Thymus (tissue), 11 donors: Measurements from ENCODE around the gene EMD. TPM values are rescaled to one million over a fixed set of nuclear protein-coding genes. Genes with fewer than 3 reads are reported as not detected.

Experiments
- DNase-seq, 9 donors: peaks; one replicate each; pipeline ENCODE4 v3.0.0-alpha.2; 2013; ENCODE audit warnings: low spot score in 9 of 9, low read depth in 6 of 9, missing footprints in 1 of 9
- H3K27ac ChIP-seq, 2 donors: one replicate each; pipeline ENCODE4 v1.5.1; 2013; ENCODE audit warnings: control low read depth in 1 of 2, low read depth in 1 of 2, low read length in 1 of 2, mild to moderate bottlenecking in 1 of 2, moderate library complexity in 1 of 2
- H3K27me3 ChIP-seq, 2 donors: one replicate each; pipeline ENCODE4 v1.5.1; 2013; ENCODE audit warnings: low read length in 1 of 2; ENCODE audit not compliant: control insufficient read depth in 2 of 2, insufficient read depth in 1 of 2
- H3K36me3 ChIP-seq, 2 donors: one replicate each; pipeline ENCODE4 v1.5.1; 2013; ENCODE audit warnings: low read length in 1 of 2, mild to moderate bottlenecking in 1 of 2, moderate library complexity in 1 of 2; ENCODE audit not compliant: control insufficient read depth in 2 of 2, insufficient read depth in 2 of 2
- H3K4me1 ChIP-seq, 2 donors: one replicate each; pipeline ENCODE4 v1.5.1; 2013; ENCODE audit warnings: low read length in 2 of 2; ENCODE audit not compliant: control insufficient read depth in 2 of 2, insufficient read depth in 2 of 2
- H3K4me3 ChIP-seq, 2 donors: one replicate each; pipeline ENCODE4 v1.5.1; 2013; ENCODE audit warnings: low read length in 2 of 2, control low read depth in 1 of 2, mild to moderate bottlenecking in 1 of 2
- H3K9me3 ChIP-seq, 2 donors: one replicate each; pipeline ENCODE4 v1.5.1; 2013; ENCODE audit warnings: low read length in 1 of 2, mild to moderate bottlenecking in 1 of 2; ENCODE audit not compliant: control insufficient read depth in 2 of 2, insufficient read depth in 1 of 2
- WGBS: extraction: QIAGEN DNeasy Blood & Tissue Kit; methylation state at CpG from one replicate; pipeline ENCODE4 v1.1.7; 2013; 5-methylcytosine and 5-hydroxymethylcytosine counted together
- polyA plus RNA-seq: library from polyadenylated mRNA; stranded (reverse); fragments of 200-250 nt; gene quantifications from one replicate; pipeline ENCODE4 v1.2.3, GENCODE V29; 2013
- total RNA-seq: library from RNA; stranded (reverse); fragments of 120-200 nt; gene quantifications from one replicate; pipeline ENCODE4 v1.2.4, GENCODE V29; 2013
- donor health status: healthy.

The EMD gene
- total and polyA plus RNA-seq, 2 donors = 8.2 to 110 TPM

DNA sequence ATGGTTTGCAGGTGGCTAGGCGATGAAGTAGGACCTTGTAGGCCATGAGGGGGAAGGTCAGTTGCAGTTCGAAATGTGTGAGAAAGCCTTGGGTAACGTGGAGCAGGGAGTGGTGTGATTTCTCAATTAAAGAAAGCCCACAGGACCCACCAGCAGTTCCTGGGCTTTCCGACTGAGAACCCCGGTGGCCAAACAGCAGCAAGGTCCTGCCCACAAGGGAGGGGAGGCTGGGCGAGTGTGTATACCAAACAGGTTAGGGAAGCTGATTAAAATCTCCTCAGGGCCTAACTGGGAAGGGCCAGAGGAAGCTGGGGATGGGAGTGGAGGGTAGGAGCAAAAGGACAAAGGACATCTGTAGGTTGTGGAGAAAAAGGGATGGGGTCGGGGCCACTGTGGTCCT is 51.8 kb downstream of the EMD start:
- H3K4me1 ChIP-seq = peaks cover 3 to 18% of the 10 kb centered on the region in 2 donors

More for the DNA sequence above, 51.8 kb downstream of the EMD start:
- H3K27ac ChIP-seq = peak overlapping the region in 1 of 2 donors; percentile 31
- DNase-seq = no peak
- WGBS = 64% methylated on average over 7 of the region's 7 CpGs
- H3K36me3 ChIP-seq = peaks cover 24 to 41% of the 10 kb centered on the region in 2 donors
- no peak overlapping the region for H3K4me3 ChIP-seq
- H3K9me3 ChIP-seq = peaks cover 0 to 8% of the 10 kb centered on the region in 2 donors
- no peaks in the 10 kb centered on the region for H3K27me3 ChIP-seq

Other genes with a start within 250 kb of the EMD start
- not detected for gene OPN1LW, start 235.1 kb upstream of the EMD start, total RNA-seq
- not detected for gene OPN1LW, start 235.1 kb upstream of the EMD start, polyA plus RNA-seq
- not detected for gene OPN1MW, start 196.7 kb upstream of the EMD start, total RNA-seq
- gene OPN1MW, start 196.7 kb upstream of the EMD start, polyA plus RNA-seq = 0.02 TPM
- not detected for gene OPN1MW2, start 159.5 kb upstream of the EMD start, total RNA-seq
- gene OPN1MW2, start 159.5 kb upstream of the EMD start, polyA plus RNA-seq = not detected
- not detected for gene OPN1MW3, start 121.7 kb upstream of the EMD start, total RNA-seq
- 0.02 TPM for gene OPN1MW3, start 121.7 kb upstream of the EMD start, polyA plus RNA-seq
- not detected for gene TEX28, start 84.2 kb upstream of the EMD start, total RNA-seq
- gene TEX28, start 84.2 kb upstream of the EMD start, polyA plus RNA-seq = 0.05 TPM
- gene TKTL1, start 83.5 kb upstream of the EMD start, total RNA-seq = 1.3 TPM
- gene TKTL1, start 83.5 kb upstream of the EMD start, polyA plus RNA-seq = 0.43 TPM
- gene FLNA, start 4.7 kb upstream of the EMD start, total RNA-seq = 164 TPM
- 412 TPM for gene FLNA, start 4.7 kb upstream of the EMD start, polyA plus RNA-seq
- 5,085 TPM for gene RPL10, start 19.1 kb downstream of the EMD start, total RNA-seq
- 5,714 TPM for gene RPL10, start 19.1 kb downstream of the EMD start, polyA plus RNA-seq
- 10.1 TPM for gene DNASE1L1, start 30.0 kb downstream of the EMD start, total RNA-seq
- gene DNASE1L1, start 30.0 kb downstream of the EMD start, polyA plus RNA-seq = 23.0 TPM
- gene TAFAZZIN, start 32.2 kb downstream of the EMD start, total RNA-seq = 21.0 TPM
- 111 TPM for gene TAFAZZIN, start 32.2 kb downstream of the EMD start, polyA plus RNA-seq
- gene ATP6AP1, start 49.4 kb downstream of the EMD start, total RNA-seq = 26.6 TPM
- gene ATP6AP1, start 49.4 kb downstream of the EMD start, polyA plus RNA-seq = 53.7 TPM
- gene GDI1, start 57.9 kb downstream of the EMD start, total RNA-seq = 39.2 TPM
- gene GDI1, start 57.9 kb downstream of the EMD start, polyA plus RNA-seq = 144 TPM
- gene FAM50A, start 64.8 kb downstream of the EMD start, total RNA-seq = 29.8 TPM
- gene FAM50A, start 64.8 kb downstream of the EMD start, polyA plus RNA-seq = 112 TPM
- gene PLXNA3, start 79.0 kb downstream of the EMD start, total RNA-seq = 2.2 TPM
- gene PLXNA3, start 79.0 kb downstream of the EMD start, polyA plus RNA-seq = 14.3 TPM
- gene LAGE3, start 100.0 kb downstream of the EMD start, total RNA-seq = 39.9 TPM
- gene LAGE3, start 100.0 kb downstream of the EMD start, polyA plus RNA-seq = 17.3 TPM
- 29.9 TPM for gene UBL4A, start 107.3 kb downstream of the EMD start, total RNA-seq
- gene UBL4A, start 107.3 kb downstream of the EMD start, polyA plus RNA-seq = 20.7 TPM
- gene SLC10A3, start 111.3 kb downstream of the EMD start, total RNA-seq = 6.1 TPM
- 21.6 TPM for gene SLC10A3, start 111.3 kb downstream of the EMD start, polyA plus RNA-seq
- gene FAM3A, start 136.9 kb downstream of the EMD start, total RNA-seq = 18.4 TPM
- gene FAM3A, start 136.9 kb downstream of the EMD start, polyA plus RNA-seq = 73.4 TPM
- 13.9 TPM for gene G6PD, start 167.6 kb downstream of the EMD start, total RNA-seq
- 21.0 TPM for gene G6PD, start 167.6 kb downstream of the EMD start, polyA plus RNA-seq
- 17.7 TPM for gene IKBKG, start 168.3 kb downstream of the EMD start, total RNA-seq
- 38.3 TPM for gene IKBKG, start 168.3 kb downstream of the EMD start, polyA plus RNA-seq
- not detected for gene CTAG1A, start 205.8 kb downstream of the EMD start, total RNA-seq
- gene CTAG1A, start 205.8 kb downstream of the EMD start, polyA plus RNA-seq = 0.07 TPM
- not detected for gene CTAG1B, start 240.0 kb downstream of the EMD start, total RNA-seq
- gene CTAG1B, start 240.0 kb downstream of the EMD start, polyA plus RNA-seq = not detected